ENCODE results near the gene KLHL14. TPM values are rescaled to one million over a fixed set of nuclear protein-coding genes. Genes with fewer than 3 reads are reported as not detected.

Gene KLHL14, protein sequence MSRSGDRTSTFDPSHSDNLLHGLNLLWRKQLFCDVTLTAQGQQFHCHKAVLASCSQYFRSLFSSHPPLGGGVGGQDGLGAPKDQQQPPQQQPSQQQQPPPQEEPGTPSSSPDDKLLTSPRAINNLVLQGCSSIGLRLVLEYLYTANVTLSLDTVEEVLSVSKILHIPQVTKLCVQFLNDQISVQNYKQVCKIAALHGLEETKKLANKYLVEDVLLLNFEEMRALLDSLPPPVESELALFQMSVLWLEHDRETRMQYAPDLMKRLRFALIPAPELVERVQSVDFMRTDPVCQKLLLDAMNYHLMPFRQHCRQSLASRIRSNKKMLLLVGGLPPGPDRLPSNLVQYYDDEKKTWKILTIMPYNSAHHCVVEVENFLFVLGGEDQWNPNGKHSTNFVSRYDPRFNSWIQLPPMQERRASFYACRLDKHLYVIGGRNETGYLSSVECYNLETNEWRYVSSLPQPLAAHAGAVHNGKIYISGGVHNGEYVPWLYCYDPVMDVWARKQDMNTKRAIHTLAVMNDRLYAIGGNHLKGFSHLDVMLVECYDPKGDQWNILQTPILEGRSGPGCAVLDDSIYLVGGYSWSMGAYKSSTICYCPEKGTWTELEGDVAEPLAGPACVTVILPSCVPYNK
- total RNA-seq (not detected), polyA plus RNA-seq (under 1 TPM in 1 of 4 donors, not detected in 3; 0.20 TPM)

GRCh38 chr18:32772581-32773381 lies at the start of gene KLHL14:
Gene KLHL14 (minus strand): TSS chr18:32773023. CDS start chr18:32770591, 2,432 bp downstream.
- Histone ChIP-seq H3K36me3 (ENCODE audit: control insufficient read depth, insufficient read depth, low read length) (no peaks in the 10 kb centered on the region), H3K27me3 (ENCODE audit: control insufficient read depth, insufficient read depth, low read length) (peaks cover 14% of the 10 kb centered on the region), H3K27ac (ENCODE audit: insufficient read depth, low read length, poor library complexity, severe bottlenecking) (no peak within 1 kb of the TSS), H3K4me1 (ENCODE audit: control insufficient read depth, insufficient read depth, low read length, poor library complexity, severe bottlenecking) (no peaks in the 10 kb centered on the region), H3K9me3 (ENCODE audit: control insufficient read depth in 2 of 2, low read length in 2 of 2) (no peaks in the 10 kb centered on the region), H3K4me3 (ENCODE audit: low read depth, low read length) (no peak within 1 kb of the TSS)
- Mint-ChIP-seq H3K27me3 (peaks cover 51% of the 10 kb centered on the region), H3K27ac (no peak within 1 kb of the TSS), H3K36me3 (no peaks in the 10 kb centered on the region), H3K4me3 (peak within 1 kb of the TSS in 1 of 4 donors; percentile 54), H3K4me1 (peaks cover 0 to 10% (median 2%) of the 10 kb centered on the region in 4 donors), H3K9me3 (peaks cover 0 to 7% (median 0%) of the 10 kb centered on the region in 7 donors)
- ATAC-seq (ENCODE audit: low read depth in 2 of 2) (no peak), DNase-seq (no peak)

GRCh38 chr18:32822197-32822596 lies 49.4 kb upstream of the KLHL14 start:
- Mint-ChIP-seq H3K36me3 (no peaks in the 10 kb centered on the region), H3K27ac (no peak overlapping the region), H3K4me3 (no peak overlapping the region), H3K27me3 (no peaks in the 10 kb centered on the region), H3K9me3 (peaks cover 0 to 3% (median 1%) of the 10 kb centered on the region in 7 donors), H3K4me1 (no peaks in the 10 kb centered on the region)
- H3K9me3 ChIP-seq (ENCODE audit: control insufficient read depth in 2 of 2, low read length in 2 of 2): no peaks in the 10 kb centered on the region
- H3K36me3 ChIP-seq (ENCODE audit: control insufficient read depth, insufficient read depth, low read length): no peaks in the 10 kb centered on the region
- H3K27ac ChIP-seq (ENCODE audit: insufficient read depth, low read length, poor library complexity, severe bottlenecking): no peak overlapping the region
- no peak for ATAC-seq (ENCODE audit: low read depth in 2 of 2)
- H3K27me3 ChIP-seq (ENCODE audit: control insufficient read depth, insufficient read depth, low read length): no peaks in the 10 kb centered on the region
- H3K4me3 ChIP-seq (ENCODE audit: low read depth, low read length): no peak overlapping the region
- H3K4me1 ChIP-seq (ENCODE audit: control insufficient read depth, insufficient read depth, low read length, poor library complexity, severe bottlenecking): no peaks in the 10 kb centered on the region
- no peak for DNase-seq

- ATAC-seq (ENCODE audit: low read depth in 2 of 2): no peak
- peaks cover 0 to 5% (median 0%) of the 10 kb centered on the region in 7 donors for H3K9me3 Mint-ChIP-seq
- H3K27me3 Mint-ChIP-seq: no peaks in the 10 kb centered on the region
- no peak overlapping the region for H3K27ac ChIP-seq (ENCODE audit: insufficient read depth, low read length, poor library complexity, severe bottlenecking)
- H3K36me3 Mint-ChIP-seq: no peaks in the 10 kb centered on the region
- H3K36me3 ChIP-seq (ENCODE audit: control insufficient read depth, insufficient read depth, low read length): no peaks in the 10 kb centered on the region
- H3K4me1 Mint-ChIP-seq: no peaks in the 10 kb centered on the region
- no peak for DNase-seq
- no peak overlapping the region for H3K27ac Mint-ChIP-seq
- H3K27me3 ChIP-seq (ENCODE audit: control insufficient read depth, insufficient read depth, low read length): no peaks in the 10 kb centered on the region
- H3K4me3 ChIP-seq (ENCODE audit: low read depth, low read length): no peak overlapping the region
- H3K9me3 ChIP-seq (ENCODE audit: control insufficient read depth in 2 of 2, low read length in 2 of 2): no peaks in the 10 kb centered on the region
- H3K4me1 ChIP-seq (ENCODE audit: control insufficient read depth, insufficient read depth, low read length, poor library complexity, severe bottlenecking): no peaks in the 10 kb centered on the region
- no peak overlapping the region for H3K4me3 Mint-ChIP-seq
These were observed 43.1 kb upstream of the KLHL14 start for GRCh38 chr18:32815881-32816280.

GRCh38 chr18:32812342-32812741 lies 39.5 kb upstream of the KLHL14 start:
- DNase-seq: no peak
- peak overlapping the region in 1 of 4 donors; percentile 49 for H3K4me3 Mint-ChIP-seq
- no peaks in the 10 kb centered on the region for H3K36me3 Mint-ChIP-seq
- no peaks in the 10 kb centered on the region for H3K4me1 Mint-ChIP-seq
- H3K9me3 Mint-ChIP-seq: peaks cover 0 to 6% (median 2%) of the 10 kb centered on the region in 7 donors
- H3K36me3 ChIP-seq (ENCODE audit: control insufficient read depth, insufficient read depth, low read length): no peaks in the 10 kb centered on the region
- H3K27ac Mint-ChIP-seq: no peak overlapping the region
- H3K27me3 Mint-ChIP-seq: no peaks in the 10 kb centered on the region
- H3K4me3 ChIP-seq (ENCODE audit: low read depth, low read length): no peak overlapping the region
- H3K9me3 ChIP-seq (ENCODE audit: control insufficient read depth in 2 of 2, low read length in 2 of 2): no peaks in the 10 kb centered on the region
- H3K27me3 ChIP-seq (ENCODE audit: control insufficient read depth, insufficient read depth, low read length): no peaks in the 10 kb centered on the region
- H3K4me1 ChIP-seq (ENCODE audit: control insufficient read depth, insufficient read depth, low read length, poor library complexity, severe bottlenecking): no peaks in the 10 kb centered on the region
- H3K27ac ChIP-seq (ENCODE audit: insufficient read depth, low read length, poor library complexity, severe bottlenecking): no peak overlapping the region
- ATAC-seq (ENCODE audit: low read depth in 2 of 2): no peak

DNA sequence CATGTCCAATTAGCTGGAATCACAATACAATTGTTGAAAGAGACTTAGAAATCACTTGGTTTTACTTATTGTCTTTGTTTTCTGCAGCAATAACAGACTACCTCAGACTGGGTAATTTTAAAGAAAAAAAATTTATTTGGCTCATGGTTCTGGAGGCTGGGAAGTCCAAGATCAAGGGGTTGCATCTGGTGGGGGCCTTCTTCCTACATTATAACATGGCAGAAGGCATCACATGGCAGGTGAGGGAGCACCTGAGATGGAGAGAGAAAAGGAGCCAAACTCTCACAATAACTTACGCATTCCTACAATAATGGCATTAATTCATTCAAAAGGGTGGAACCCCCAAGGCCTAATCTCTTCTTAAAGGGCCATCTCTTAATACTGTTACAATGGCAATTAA lies 37.5 kb upstream of the KLHL14 start:
- Mint-ChIP-seq H3K9me3 (peaks cover 0 to 6% (median 3%) of the 10 kb centered on the region in 7 donors), H3K36me3 (no peaks in the 10 kb centered on the region), H3K4me1 (no peaks in the 10 kb centered on the region), H3K27me3 (no peaks in the 10 kb centered on the region), H3K4me3 (no peak overlapping the region), H3K27ac (no peak overlapping the region)
- H3K27ac ChIP-seq (ENCODE audit: insufficient read depth, low read length, poor library complexity, severe bottlenecking): no peak overlapping the region
- H3K4me3 ChIP-seq (ENCODE audit: low read depth, low read length): no peak overlapping the region
- H3K36me3 ChIP-seq (ENCODE audit: control insufficient read depth, insufficient read depth, low read length): no peaks in the 10 kb centered on the region
- no peak for DNase-seq
- H3K9me3 ChIP-seq (ENCODE audit: control insufficient read depth in 2 of 2, low read length in 2 of 2): no peaks in the 10 kb centered on the region
- no peaks in the 10 kb centered on the region for H3K4me1 ChIP-seq (ENCODE audit: control insufficient read depth, insufficient read depth, low read length, poor library complexity, severe bottlenecking)
- ATAC-seq (ENCODE audit: low read depth in 2 of 2): no peak
- H3K27me3 ChIP-seq (ENCODE audit: control insufficient read depth, insufficient read depth, low read length): no peaks in the 10 kb centered on the region

GRCh38 chr18:32805354-32805753 lies 32.5 kb upstream of the KLHL14 start:
- Histone ChIP-seq H3K4me3 (ENCODE audit: low read depth, low read length) (no peak overlapping the region), H3K36me3 (ENCODE audit: control insufficient read depth, insufficient read depth, low read length) (no peaks in the 10 kb centered on the region), H3K4me1 (ENCODE audit: control insufficient read depth, insufficient read depth, low read length, poor library complexity, severe bottlenecking) (no peaks in the 10 kb centered on the region), H3K27ac (ENCODE audit: insufficient read depth, low read length, poor library complexity, severe bottlenecking) (no peak overlapping the region), H3K27me3 (ENCODE audit: control insufficient read depth, insufficient read depth, low read length) (no peaks in the 10 kb centered on the region), H3K9me3 (ENCODE audit: control insufficient read depth in 2 of 2, low read length in 2 of 2) (no peaks in the 10 kb centered on the region)
- H3K27me3 Mint-ChIP-seq: no peaks in the 10 kb centered on the region
- no peak overlapping the region for H3K4me3 Mint-ChIP-seq
- no peaks in the 10 kb centered on the region for H3K36me3 Mint-ChIP-seq
- peaks cover 0 to 24% (median 6%) of the 10 kb centered on the region in 7 donors for H3K9me3 Mint-ChIP-seq
- no peaks in the 10 kb centered on the region for H3K4me1 Mint-ChIP-seq
- DNase-seq (no peak), ATAC-seq (ENCODE audit: low read depth in 2 of 2) (no peak)
- H3K27ac Mint-ChIP-seq: no peak overlapping the region

DNA sequence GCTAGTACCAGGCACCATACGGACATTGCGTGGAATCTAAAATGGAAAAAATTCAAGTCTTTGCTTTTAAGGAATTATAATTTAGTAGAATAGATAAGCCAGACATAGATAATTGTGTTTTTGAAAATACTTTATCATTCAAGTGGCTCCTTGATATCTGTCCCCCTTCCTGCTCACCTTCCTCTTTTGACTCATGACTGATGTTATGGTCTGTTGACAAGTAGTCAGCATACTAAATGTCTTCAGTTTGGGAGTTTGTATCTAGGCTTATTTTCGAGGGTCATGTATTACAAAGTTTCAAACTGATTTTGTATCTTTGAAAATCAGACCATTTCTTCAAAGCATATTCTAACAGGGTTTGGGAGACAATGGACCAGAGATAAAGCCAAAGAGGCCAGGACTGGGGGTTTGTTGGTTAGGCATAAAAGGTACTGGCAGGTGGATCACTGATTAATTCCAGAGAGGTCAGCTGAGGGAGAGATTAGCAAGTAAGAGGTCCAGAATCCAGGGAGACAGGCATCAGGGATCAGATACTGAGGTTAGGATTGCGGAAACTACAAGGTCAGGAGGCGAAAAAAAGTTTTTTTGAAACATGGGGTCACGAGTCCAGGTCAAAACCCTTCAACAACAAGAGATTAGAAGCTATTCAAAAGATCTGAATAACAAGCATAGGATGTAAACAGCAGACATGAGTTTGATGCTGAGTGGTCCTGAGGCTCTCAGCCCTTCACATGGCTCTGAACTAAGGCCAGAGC lies 31.5 kb upstream of the KLHL14 start:
- H3K27me3 Mint-ChIP-seq: no peaks in the 10 kb centered on the region
- no peak overlapping the region for H3K4me3 ChIP-seq (ENCODE audit: low read depth, low read length)
- no peaks in the 10 kb centered on the region for H3K4me1 ChIP-seq (ENCODE audit: control insufficient read depth, insufficient read depth, low read length, poor library complexity, severe bottlenecking)
- H3K27ac ChIP-seq (ENCODE audit: insufficient read depth, low read length, poor library complexity, severe bottlenecking): no peak overlapping the region
- H3K4me1 Mint-ChIP-seq: no peaks in the 10 kb centered on the region
- ATAC-seq (ENCODE audit: low read depth in 2 of 2) (no peak), DNase-seq (no peak)
- peaks cover 0 to 22% (median 6%) of the 10 kb centered on the region in 7 donors for H3K9me3 Mint-ChIP-seq
- H3K27me3 ChIP-seq (ENCODE audit: control insufficient read depth, insufficient read depth, low read length): no peaks in the 10 kb centered on the region
- H3K4me3 Mint-ChIP-seq: no peak overlapping the region
- H3K27ac Mint-ChIP-seq: no peak overlapping the region
- no peaks in the 10 kb centered on the region for H3K36me3 Mint-ChIP-seq
- no peaks in the 10 kb centered on the region for H3K36me3 ChIP-seq (ENCODE audit: control insufficient read depth, insufficient read depth, low read length)
- H3K9me3 ChIP-seq (ENCODE audit: control insufficient read depth in 2 of 2, low read length in 2 of 2): no peaks in the 10 kb centered on the region

Measured in CD4-positive, CD25-positive, alpha-beta regulatory T cell (primary cell).